ENCODE data around the gene NHLRC4. TPM values are rescaled to one million over a fixed set of nuclear protein-coding genes. Genes with fewer than 3 reads are reported as not detected.

Gene NHLRC4
- total and polyA plus RNA-seq, 12 donors: 0.57 to 22.3 (median 6.3) TPM

DNA sequence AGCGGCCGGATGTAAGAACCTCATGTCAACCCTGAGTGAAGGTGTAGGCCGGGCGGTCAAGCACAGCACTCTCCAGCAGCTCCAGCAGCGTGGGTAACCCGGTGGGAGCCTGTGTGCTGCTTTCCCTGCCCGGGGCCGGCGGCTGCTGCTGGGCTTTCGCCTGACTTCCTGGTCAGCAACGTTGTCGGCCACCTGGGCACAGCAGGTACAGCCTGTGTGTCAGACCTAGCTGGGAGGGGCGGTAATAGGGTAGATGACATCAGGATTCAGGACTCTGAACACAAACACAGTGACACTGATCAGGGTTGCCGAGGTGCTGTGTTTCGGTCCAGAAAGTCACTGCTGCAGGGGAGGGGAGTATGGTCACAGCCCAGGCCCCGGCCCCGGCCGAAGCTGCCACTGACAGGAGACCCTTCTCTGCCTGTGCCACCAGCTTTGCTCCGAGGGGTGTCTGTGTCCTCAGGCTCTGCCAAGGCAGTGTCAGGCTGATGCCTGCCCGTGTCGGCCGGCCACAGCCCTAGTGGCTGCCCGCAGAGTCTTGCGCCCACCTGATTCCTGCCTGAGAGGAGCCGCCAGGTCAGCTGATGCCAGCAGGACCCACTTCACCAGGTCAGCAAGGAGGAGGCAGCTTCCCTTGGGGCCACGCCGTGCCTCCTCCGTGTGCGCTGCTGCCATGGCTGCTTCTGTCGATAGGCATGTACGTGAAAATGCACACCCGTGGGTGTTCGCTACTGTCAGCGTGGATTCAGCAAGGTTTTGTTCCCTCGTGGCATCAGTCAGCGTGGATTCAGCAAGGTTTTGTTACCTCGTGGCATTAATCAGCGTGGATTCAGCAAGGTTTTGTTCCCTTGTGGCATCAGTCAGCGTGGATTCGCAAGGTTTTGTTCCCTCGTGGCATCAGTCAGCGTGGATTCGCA lies 32.3 kb downstream of the NHLRC4 start:
- DNase-seq: no peak
- peaks cover 0 to 3% of the 10 kb centered on the region in 2 donors for H3K36me3 ChIP-seq (replicated peaks in 1 of 2)
- H3K9me3 ChIP-seq (replicated peaks in 1 of 3): no peaks in the 10 kb centered on the region
- TF ChIP-seq POLR2A (IDR thresholded peaks at IDR 0.05): no peak
- TF ChIP-seq, protein P1, sequence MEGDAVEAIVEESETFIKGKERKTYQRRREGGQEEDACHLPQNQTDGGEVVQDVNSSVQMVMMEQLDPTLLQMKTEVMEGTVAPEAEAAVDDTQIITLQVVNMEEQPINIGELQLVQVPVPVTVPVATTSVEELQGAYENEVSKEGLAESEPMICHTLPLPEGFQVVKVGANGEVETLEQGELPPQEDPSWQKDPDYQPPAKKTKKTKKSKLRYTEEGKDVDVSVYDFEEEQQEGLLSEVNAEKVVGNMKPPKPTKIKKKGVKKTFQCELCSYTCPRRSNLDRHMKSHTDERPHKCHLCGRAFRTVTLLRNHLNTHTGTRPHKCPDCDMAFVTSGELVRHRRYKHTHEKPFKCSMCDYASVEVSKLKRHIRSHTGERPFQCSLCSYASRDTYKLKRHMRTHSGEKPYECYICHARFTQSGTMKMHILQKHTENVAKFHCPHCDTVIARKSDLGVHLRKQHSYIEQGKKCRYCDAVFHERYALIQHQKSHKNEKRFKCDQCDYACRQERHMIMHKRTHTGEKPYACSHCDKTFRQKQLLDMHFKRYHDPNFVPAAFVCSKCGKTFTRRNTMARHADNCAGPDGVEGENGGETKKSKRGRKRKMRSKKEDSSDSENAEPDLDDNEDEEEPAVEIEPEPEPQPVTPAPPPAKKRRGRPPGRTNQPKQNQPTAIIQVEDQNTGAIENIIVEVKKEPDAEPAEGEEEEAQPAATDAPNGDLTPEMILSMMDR (IDR thresholded peaks at IDR 0.05): no peak
- H3K27ac ChIP-seq: no peak overlapping the region
- H3K27me3 ChIP-seq: no peaks in the 10 kb centered on the region
- no peaks in the 10 kb centered on the region for H3K4me1 ChIP-seq (replicated peaks in 1 of 2)
- WGBS, 4 donors: 95 to 98% (median 96%) methylated on average over 36 to 43 of the region's 43 CpGs
- no peak overlapping the region for H3K4me3 ChIP-seq
- intact Hi-C loops (cut with DNase I): no loop called here

DNA sequence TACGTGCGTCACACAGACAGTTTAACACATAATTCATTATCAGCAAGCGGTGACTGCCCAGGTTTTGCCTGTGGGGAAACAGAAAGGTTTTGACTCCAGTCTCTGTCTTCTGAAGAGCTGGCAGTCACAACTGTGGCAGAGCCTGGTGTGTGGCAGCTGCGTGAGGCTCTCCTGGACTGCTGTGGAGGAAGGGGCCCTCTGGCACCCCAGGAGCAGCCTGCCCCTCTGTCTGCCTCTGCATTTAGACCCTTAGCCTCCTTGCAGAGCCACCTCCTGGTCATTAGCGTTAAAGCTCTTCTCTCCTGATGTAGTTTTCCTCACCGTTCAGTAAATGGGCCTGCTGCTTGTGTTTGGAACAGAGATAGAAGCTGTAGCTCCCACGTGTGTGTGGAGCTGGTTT lies 34.0 kb downstream of the NHLRC4 start:
- Histone ChIP-seq H3K9me3 (replicated peaks in 1 of 3) (no peaks in the 10 kb centered on the region), H3K27ac (no peak overlapping the region), H3K4me3 (no peak overlapping the region), H3K36me3 (replicated peaks in 1 of 2) (peaks cover 0 to 3% of the 10 kb centered on the region in 2 donors), H3K4me1 (replicated peaks in 1 of 2) (no peaks in the 10 kb centered on the region), H3K27me3 (no peaks in the 10 kb centered on the region)
- TF ChIP-seq POLR2A (IDR thresholded peaks at IDR 0.05): no peak
- TF ChIP-seq, protein P1 (IDR thresholded peaks at IDR 0.05): no peak
- peak in 1 of 7 donors; percentile 76 for DNase-seq
- intact Hi-C loops (cut with DNase I): no loop called here
- WGBS, 4 donors: 52 to 61% (median 55%) methylated on average over 6 to 7 of the region's 7 CpGs

- no peak overlapping the region for H3K4me3 ChIP-seq
- H3K27ac ChIP-seq: no peak overlapping the region
- intact Hi-C loops (cut with DNase I): no loop called here
- DNase-seq: no peak
- H3K36me3 ChIP-seq (replicated peaks in 1 of 2): peaks cover 0 to 3% of the 10 kb centered on the region in 2 donors
- H3K4me1 ChIP-seq (replicated peaks in 1 of 2): no peaks in the 10 kb centered on the region
- H3K27me3 ChIP-seq: no peaks in the 10 kb centered on the region
- TF ChIP-seq POLR2A (IDR thresholded peaks at IDR 0.05): no peak
- TF ChIP-seq, protein P1 (IDR thresholded peaks at IDR 0.05): no peak
- H3K9me3 ChIP-seq (replicated peaks in 1 of 3): no peaks in the 10 kb centered on the region
- WGBS, 4 donors: 82 to 91% (median 84%) methylated on average over 5 of the region's 5 CpGs
These were observed 37.1 kb downstream of the NHLRC4 start for GRCh38 chr16:603933-604332.

- Histone ChIP-seq H3K36me3 (replicated peaks in 1 of 2) (no peaks in the 10 kb centered on the region), H3K4me1 (replicated peaks in 1 of 2) (no peaks in the 10 kb centered on the region), H3K27me3 (no peaks in the 10 kb centered on the region), H3K4me3 (no peak overlapping the region), H3K9me3 (replicated peaks in 1 of 3) (no peaks in the 10 kb centered on the region), H3K27ac (no peak overlapping the region)
- 93 to 98% (median 97%) methylated on average over 17 to 22 of the region's 22 CpGs for WGBS, 4 donors
- no peak for TF ChIP-seq POLR2A (IDR thresholded peaks at IDR 0.05)
- TF ChIP-seq, protein P1 (IDR thresholded peaks at IDR 0.05): no peak
- no peak for DNase-seq
- intact Hi-C loops (cut with DNase I): no loop called here
These were observed 40.0 kb downstream of the NHLRC4 start for GRCh38 chr16:606656-607307.
